Type B pancreatic cell (in vitro differentiated cells): Measurements from ENCODE around the gene RIPK3. TPM values are rescaled to one million over a fixed set of nuclear protein-coding genes. Genes with fewer than 3 reads are reported as not detected.

Experiments
- DNase-seq: peaks from one replicate; pipeline ENCODE4 v3.0.0; 2021; ENCODE audit warnings: mixed read lengths; ENCODE audit not compliant: unreplicated experiment; ENCODE audit errors: extremely low spot score
- H3K27ac Mint-ChIP-seq: 2 replicates; pipeline ENCODE4 v1.8.0; 2021; ENCODE audit warnings: mild to moderate bottlenecking, mixed read lengths
- H3K27me3 Mint-ChIP-seq: 2 replicates; pipeline ENCODE4 v1.8.0; 2021; ENCODE audit warnings: mixed read lengths
- H3K36me3 Mint-ChIP-seq: 2 replicates; pipeline ENCODE4 v1.8.0; 2021; ENCODE audit warnings: mixed read lengths
- H3K4me1 Mint-ChIP-seq: one replicate; pipeline ENCODE4 v1.8.0; 2021; ENCODE audit warnings: mixed read lengths; ENCODE audit not compliant: unreplicated experiment
- H3K4me3 Mint-ChIP-seq: 2 replicates; pipeline ENCODE4 v1.8.0; 2021; ENCODE audit warnings: mild to moderate bottlenecking, mixed read lengths
- H3K9me3 Mint-ChIP-seq: 2 replicates; pipeline ENCODE4 v1.8.0; 2021; ENCODE audit warnings: mixed read lengths
- total RNA-seq: library from RNA; stranded (reverse); gene quantifications from 2 replicates; pipeline ENCODE4 v1.2.1, GENCODE V29; 2021; ENCODE audit warnings: low replicate concordance
- TF ChIP-seq, protein P1 (sequence below): fragments of 200-600 bp; sonication (generic); conservative IDR thresholded peaks from 2 replicates; pipeline ENCODE4 v1.5.0; 2021; ENCODE audit warnings: antibody characterized with exemption, mild to moderate bottlenecking

Gene RIPK3
- total RNA-seq, 1 donor from 2014 or later, result 5.6 TPM

DNA sequence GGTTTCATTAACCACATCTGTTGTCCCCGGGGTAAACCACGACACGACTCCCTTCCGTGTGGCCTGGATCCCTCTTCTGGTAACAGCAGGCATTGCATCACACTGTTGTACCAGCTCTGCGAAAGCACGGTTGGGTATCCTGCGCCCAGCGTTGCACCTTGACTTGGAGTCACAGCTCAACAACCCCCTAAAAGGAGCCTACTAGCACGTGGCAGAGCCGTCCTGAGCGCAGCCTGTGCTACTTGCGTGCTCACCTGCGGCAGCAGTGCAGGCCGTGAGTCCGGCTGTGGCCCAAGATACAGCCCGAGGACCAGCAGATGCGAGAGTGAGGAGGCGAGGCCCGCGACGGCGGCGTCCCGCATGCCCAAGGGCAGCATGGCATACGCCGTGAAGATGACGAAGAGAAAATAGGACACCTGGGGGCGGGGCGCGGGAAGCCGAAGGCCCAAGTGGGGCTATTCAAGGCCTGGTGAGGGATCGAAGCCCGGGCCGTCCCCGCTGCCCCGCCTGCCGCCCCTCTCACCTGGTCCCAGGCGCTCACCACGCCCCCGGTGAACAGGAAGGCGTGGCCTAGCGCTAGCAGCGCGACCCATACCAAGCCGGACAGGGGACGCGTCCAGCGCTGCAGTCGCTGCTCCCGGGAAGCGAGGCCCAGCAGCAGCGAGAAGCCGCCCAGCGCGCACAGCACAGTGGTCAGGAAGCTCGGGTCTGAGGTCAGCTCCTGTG, 7.4 kb downstream of the RIPK3 start:
- peaks cover 18% of the 10 kb centered on the region for H3K4me1 Mint-ChIP-seq
- H3K9me3 Mint-ChIP-seq, result no peaks in the 10 kb centered on the region
- peak overlapping the region; percentile 89 for H3K4me3 Mint-ChIP-seq
- DNase-seq, result no peak
- TF ChIP-seq, protein P1, sequence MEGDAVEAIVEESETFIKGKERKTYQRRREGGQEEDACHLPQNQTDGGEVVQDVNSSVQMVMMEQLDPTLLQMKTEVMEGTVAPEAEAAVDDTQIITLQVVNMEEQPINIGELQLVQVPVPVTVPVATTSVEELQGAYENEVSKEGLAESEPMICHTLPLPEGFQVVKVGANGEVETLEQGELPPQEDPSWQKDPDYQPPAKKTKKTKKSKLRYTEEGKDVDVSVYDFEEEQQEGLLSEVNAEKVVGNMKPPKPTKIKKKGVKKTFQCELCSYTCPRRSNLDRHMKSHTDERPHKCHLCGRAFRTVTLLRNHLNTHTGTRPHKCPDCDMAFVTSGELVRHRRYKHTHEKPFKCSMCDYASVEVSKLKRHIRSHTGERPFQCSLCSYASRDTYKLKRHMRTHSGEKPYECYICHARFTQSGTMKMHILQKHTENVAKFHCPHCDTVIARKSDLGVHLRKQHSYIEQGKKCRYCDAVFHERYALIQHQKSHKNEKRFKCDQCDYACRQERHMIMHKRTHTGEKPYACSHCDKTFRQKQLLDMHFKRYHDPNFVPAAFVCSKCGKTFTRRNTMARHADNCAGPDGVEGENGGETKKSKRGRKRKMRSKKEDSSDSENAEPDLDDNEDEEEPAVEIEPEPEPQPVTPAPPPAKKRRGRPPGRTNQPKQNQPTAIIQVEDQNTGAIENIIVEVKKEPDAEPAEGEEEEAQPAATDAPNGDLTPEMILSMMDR, result peak; percentile 81
- peaks cover 69% of the 10 kb centered on the region for H3K27me3 Mint-ChIP-seq
- no peaks in the 10 kb centered on the region for H3K36me3 Mint-ChIP-seq
- H3K27ac Mint-ChIP-seq, result peak overlapping the region; percentile 44

DNA sequence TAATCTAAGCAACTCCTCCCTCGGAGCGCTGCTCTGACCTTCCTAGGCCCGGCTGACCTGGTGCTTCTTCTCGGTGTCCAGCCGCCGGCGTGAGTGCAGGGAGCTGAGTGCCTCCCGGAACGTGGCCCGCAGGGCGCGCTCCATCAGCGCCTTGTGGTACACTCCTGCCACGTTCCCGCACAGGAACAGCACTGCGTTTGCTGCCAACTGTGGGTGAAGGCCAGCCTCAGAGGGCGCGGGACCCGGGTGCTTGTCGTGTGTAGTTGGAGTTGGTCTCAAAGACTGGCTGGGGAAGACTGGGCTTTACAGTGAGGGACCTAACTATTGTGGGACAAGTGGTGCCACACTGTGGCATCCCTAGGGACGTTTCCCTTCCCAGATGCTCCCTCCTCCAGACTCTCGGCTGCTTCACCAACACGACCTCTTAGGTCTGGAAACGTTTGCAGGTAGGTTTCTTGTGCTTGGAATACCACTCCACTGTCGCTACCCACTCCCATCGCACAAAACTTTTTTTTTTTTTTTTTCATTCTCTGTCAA, 8.0 kb downstream of the RIPK3 start:
- H3K9me3 Mint-ChIP-seq, result no peaks in the 10 kb centered on the region
- no peaks in the 10 kb centered on the region for H3K36me3 Mint-ChIP-seq
- peak overlapping the region; percentile 44 for H3K27ac Mint-ChIP-seq
- DNase-seq, result no peak
- TF ChIP-seq, protein P1, result no peak
- peaks cover 63% of the 10 kb centered on the region for H3K27me3 Mint-ChIP-seq
- H3K4me3 Mint-ChIP-seq, result peak overlapping the region; percentile 89
- H3K4me1 Mint-ChIP-seq, result peaks cover 20% of the 10 kb centered on the region

DNA sequence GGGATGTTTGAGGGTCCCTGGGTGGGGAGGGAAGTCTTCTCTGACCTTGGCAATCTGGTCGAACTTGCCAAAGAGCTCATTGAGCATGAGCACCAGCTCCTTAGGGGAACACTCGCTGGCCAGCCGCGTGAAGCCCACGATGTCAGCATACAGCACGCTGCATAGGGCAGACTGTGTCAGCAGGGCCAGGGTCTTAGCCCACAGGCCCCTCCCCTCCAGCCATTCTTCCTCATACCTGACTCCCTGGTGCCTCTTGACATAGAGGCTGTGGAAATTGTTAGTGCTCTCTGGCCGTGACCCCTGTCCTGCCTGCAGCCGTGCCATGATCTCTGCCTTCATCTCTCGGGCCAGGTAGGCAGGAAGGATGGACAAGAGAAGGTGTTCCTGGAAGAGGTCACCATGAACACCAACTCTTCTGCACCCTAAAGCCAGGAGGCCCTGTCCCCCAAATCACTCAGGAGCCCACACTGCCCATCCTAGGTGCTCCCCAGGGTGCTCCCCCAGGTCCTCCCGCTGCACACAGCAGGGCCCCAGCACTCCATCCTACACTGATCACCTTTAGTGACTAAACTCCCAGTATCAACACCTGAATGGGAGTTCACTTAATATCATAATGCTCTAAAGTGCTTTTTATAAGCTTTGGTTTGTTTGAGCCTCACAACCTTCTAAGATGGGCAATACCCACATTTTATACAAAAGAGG, 8.7 kb downstream of the RIPK3 start:
- Mint-ChIP-seq H3K27ac (no peak overlapping the region), H3K36me3 (no peaks in the 10 kb centered on the region), H3K9me3 (no peaks in the 10 kb centered on the region), H3K27me3 (peaks cover 56% of the 10 kb centered on the region), H3K4me1 (peaks cover 20% of the 10 kb centered on the region), H3K4me3 (no peak overlapping the region)
- TF ChIP-seq, protein P1, result no peak
- no peak for DNase-seq

DNA sequence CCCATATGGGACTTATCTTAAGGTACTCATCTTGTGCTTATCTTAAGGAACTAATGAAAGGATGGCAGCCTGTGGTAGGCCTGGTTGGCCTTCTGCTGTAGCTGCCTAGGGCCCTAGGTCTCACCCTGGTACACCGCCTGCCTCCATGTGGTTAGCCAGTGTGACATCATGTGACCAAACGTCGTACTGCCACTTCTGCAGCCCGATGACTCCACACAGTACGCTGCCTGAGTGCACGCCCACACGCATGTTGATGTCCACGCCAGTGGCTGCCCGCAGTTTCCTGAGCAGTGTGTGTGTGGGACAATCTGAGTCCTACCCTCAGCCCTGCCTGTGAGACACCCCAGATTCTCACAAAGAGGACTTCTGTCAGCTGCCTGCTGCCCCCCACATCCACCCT, 10.1 kb downstream of the RIPK3 start:
- no peak for DNase-seq
- Mint-ChIP-seq H3K27ac (no peak overlapping the region), H3K4me1 (peaks cover 13% of the 10 kb centered on the region), H3K4me3 (no peak overlapping the region), H3K9me3 (no peaks in the 10 kb centered on the region), H3K27me3 (peaks cover 46% of the 10 kb centered on the region), H3K36me3 (no peaks in the 10 kb centered on the region)
- TF ChIP-seq, protein P1, result no peak

DNA sequence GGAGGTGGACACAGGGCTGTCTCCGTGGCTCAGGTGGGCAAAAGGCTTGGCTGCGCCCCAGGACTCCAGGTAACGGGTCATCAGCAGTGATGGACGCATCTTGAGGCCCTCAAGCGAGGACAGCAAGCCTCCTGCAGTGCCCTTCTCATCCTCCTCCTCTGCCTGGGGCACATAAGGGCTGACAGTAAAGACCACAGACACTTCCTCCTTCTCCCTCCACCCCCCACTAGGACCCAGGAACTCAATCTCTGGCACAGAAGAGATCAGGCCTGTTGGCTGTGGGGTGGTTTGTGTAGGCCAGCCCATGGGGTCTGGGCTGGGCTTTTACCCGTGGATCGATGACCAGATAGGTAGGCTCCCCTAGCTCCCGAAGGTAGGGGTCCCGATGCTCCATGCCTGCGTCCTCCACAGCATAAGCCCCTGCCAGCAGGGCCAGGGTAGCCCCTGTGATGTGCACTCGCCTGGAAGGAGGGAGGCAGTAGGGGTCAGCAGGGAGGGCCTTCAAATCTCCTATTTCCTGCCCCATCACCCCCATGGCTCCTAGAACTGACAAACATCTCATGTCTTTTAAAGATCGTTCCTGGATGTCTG, 10.6 kb downstream of the RIPK3 start:
- Mint-ChIP-seq H3K27me3 (peaks cover 42% of the 10 kb centered on the region), H3K27ac (no peak overlapping the region), H3K4me3 (no peak overlapping the region), H3K4me1 (peaks cover 13% of the 10 kb centered on the region), H3K36me3 (no peaks in the 10 kb centered on the region), H3K9me3 (no peaks in the 10 kb centered on the region)
- TF ChIP-seq, protein P1, result no peak
- no peak for DNase-seq
